Chondrocyte (in vitro differentiated cells): ENCODE results near the gene DTD2. TPM values are rescaled to one million over a fixed set of nuclear protein-coding genes. Genes with fewer than 3 reads are reported as not detected.

Source experiments
- DNase-seq: peaks from one replicate; pipeline ENCODE4 v3.0.0; 2021; ENCODE audit warnings: mixed read lengths, low spot score
- H3K27ac Mint-ChIP-seq: one replicate; pipeline ENCODE4 v1.8.0; 2021; ENCODE audit warnings: mild to moderate bottlenecking, moderate library complexity, mixed read lengths; ENCODE audit not compliant: unreplicated experiment
- H3K27me3 Mint-ChIP-seq: 2 replicates; pipeline ENCODE4 v1.8.0; 2021; ENCODE audit warnings: low read depth, mixed read lengths
- H3K36me3 Mint-ChIP-seq: 2 replicates; pipeline ENCODE4 v1.8.0; 2021; ENCODE audit warnings: low read depth, mixed read lengths
- H3K4me1 Mint-ChIP-seq: 2 replicates; pipeline ENCODE4 v1.8.0; 2021; ENCODE audit warnings: low read depth, mild to moderate bottlenecking, mixed read lengths
- H3K4me3 Mint-ChIP-seq: one replicate; pipeline ENCODE4 v1.8.0; 2021; ENCODE audit warnings: mild to moderate bottlenecking, moderate library complexity, mixed read lengths; ENCODE audit not compliant: unreplicated experiment
- H3K9me3 Mint-ChIP-seq: 2 replicates; pipeline ENCODE4 v1.8.0; 2021; ENCODE audit warnings: low read depth, mixed read lengths
- CTCF ChIP-seq: fragments of 200-600 bp; sonication (generic); IDR thresholded peaks from 2 replicates; pipeline ENCODE4 v1.5.0; 2021; ENCODE audit warnings: antibody characterized with exemption, mild to moderate bottlenecking, moderate library complexity
- total RNA-seq: library from RNA; stranded (reverse); gene quantifications from 3 replicates; pipeline ENCODE4 v1.2.1, GENCODE V29; 2021

DTD2 gene
- total RNA-seq, 1 donor from 2014 or later, result 36.1 TPM

- no peaks in the 10 kb centered on the region for H3K9me3 Mint-ChIP-seq
- H3K4me1 Mint-ChIP-seq, result peaks cover 17% of the 10 kb centered on the region
- TF ChIP-seq CTCF, result no peak
- no peak overlapping the region for H3K4me3 Mint-ChIP-seq
- H3K27me3 Mint-ChIP-seq, result no peaks in the 10 kb centered on the region
- no peak for DNase-seq
- H3K36me3 Mint-ChIP-seq, result peaks cover 2% of the 10 kb centered on the region
- H3K27ac Mint-ChIP-seq, result no peak overlapping the region
Observed at GRCh38 chr14:31405599-31406232, 51.6 kb downstream of the DTD2 start.

- H3K27ac Mint-ChIP-seq, result no peak overlapping the region
- H3K9me3 Mint-ChIP-seq, result no peaks in the 10 kb centered on the region
- H3K4me1 Mint-ChIP-seq, result peaks cover 15% of the 10 kb centered on the region
- H3K36me3 Mint-ChIP-seq, result peaks cover 4% of the 10 kb centered on the region
- DNase-seq, result no peak
- no peaks in the 10 kb centered on the region for H3K27me3 Mint-ChIP-seq
- TF ChIP-seq CTCF, result no peak
- H3K4me3 Mint-ChIP-seq, result no peak overlapping the region
Observed at GRCh38 chr14:31405106-31405505, 52.2 kb downstream of the DTD2 start.

DNA sequence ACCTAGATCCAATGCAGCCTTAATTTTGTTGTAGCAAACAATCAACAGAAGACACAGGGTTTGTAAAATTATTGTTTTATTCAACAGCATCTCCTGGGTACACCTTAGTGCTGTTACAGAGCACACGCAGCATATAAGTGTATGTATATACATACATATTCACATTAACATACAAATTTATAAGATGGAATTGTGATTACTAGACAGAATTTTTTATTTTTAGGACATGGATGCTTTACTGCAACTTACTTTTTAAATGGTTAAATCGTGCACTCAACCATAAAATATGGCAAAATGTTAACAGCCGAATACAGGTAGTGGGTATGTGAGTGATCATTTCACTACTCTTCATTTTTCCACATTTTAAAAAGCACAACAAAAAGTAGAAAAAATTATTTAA, 53.6 kb downstream of the DTD2 start:
- no peaks in the 10 kb centered on the region for H3K27me3 Mint-ChIP-seq
- peaks cover 14% of the 10 kb centered on the region for H3K4me1 Mint-ChIP-seq

DNA sequence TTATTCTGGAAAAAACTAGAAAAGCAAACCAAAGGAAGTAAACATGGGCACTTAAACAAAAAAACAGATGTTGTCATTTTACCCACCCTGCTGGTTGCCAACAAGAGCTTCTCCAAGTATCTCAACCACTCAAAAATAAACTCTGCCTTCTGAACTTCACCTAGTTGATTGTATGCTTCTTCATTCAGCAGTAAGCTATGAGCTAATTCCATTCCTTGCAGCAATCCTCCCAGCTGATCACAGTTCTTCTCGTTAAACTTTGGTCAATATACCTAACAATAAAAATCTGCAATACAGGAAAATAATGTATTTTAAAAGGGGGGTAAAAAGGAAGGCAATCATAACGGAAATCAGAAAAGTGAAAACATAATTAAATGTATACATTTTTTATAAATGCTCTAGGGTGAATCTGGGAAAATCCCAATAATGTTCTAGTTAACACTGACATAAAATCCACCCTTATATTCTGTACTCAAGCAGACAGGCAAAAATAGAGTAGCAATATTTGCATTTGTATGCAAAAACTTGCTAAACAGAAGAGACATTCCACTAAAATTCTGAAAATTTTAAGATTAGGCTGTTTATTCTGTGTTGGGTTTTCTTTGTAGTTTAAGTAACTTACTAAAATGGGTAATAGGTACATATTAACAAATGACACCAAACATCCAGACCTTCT, 54.4 kb downstream of the DTD2 start:
- no peak for TF ChIP-seq CTCF
- no peak overlapping the region for H3K4me3 Mint-ChIP-seq
- H3K9me3 Mint-ChIP-seq, result no peaks in the 10 kb centered on the region
- H3K27ac Mint-ChIP-seq, result no peak overlapping the region
- no peak for DNase-seq
- no peaks in the 10 kb centered on the region for H3K27me3 Mint-ChIP-seq
- peaks cover 14% of the 10 kb centered on the region for H3K4me1 Mint-ChIP-seq
- peaks cover 12% of the 10 kb centered on the region for H3K36me3 Mint-ChIP-seq

More for the DNA sequence above, 53.6 kb downstream of the DTD2 start:
- Mint-ChIP-seq H3K9me3 (no peaks in the 10 kb centered on the region), H3K27ac (no peak overlapping the region), H3K4me3 (no peak overlapping the region), H3K36me3 (peaks cover 9% of the 10 kb centered on the region)
- DNase-seq, result no peak
- no peak for TF ChIP-seq CTCF

DNA sequence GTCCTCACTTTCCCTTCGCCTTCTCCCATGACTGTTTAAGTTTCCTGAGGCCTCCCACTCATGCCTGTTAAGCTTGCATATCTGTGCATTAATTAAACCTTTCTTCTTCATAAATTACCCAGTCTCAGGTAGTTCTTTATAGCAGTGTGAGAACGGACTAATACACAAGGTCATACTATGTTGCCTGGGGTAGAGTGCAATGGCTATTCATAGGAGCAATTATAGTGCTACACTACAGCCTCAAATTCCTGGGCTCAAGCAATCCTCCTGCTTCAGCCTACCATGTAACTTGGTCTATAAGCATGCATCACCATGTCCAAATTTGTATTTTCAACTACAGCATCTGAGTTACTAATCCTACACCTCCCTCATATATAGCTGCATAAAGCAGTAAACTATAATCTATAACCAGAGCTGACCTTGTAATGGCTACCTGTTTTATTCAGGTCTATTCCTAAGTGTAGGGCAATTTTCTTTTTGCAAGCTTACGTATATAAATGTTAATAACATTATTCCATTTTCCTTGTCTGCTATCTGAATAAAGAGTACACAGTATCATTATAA, 55.9 kb downstream of the DTD2 start:
- no peaks in the 10 kb centered on the region for H3K27me3 Mint-ChIP-seq
- no peak for DNase-seq
- H3K4me3 Mint-ChIP-seq, result no peak overlapping the region
- no peaks in the 10 kb centered on the region for H3K9me3 Mint-ChIP-seq
- H3K27ac Mint-ChIP-seq, result no peak overlapping the region
- H3K36me3 Mint-ChIP-seq, result peaks cover 14% of the 10 kb centered on the region
- H3K4me1 Mint-ChIP-seq, result peaks cover 14% of the 10 kb centered on the region
- TF ChIP-seq CTCF, result no peak
